Breast epithelium (tissue), 3 donors: ENCODE data around the gene PSG4.
"Not testable (repeated sequence)": the region's sequence is repeated elsewhere in the genome, so short reads cannot be mapped to it uniquely, and the experiment has no call there.

Experiments
- CTCF ChIP-seq, 3 donors: fragments of 450-650 bp; IDR thresholded peaks; one replicate each; pipeline ENCODE4 v1.5.1; 2016 to 2017; ENCODE audit warnings: antibody characterized with exemption in 3 of 3, mild to moderate bottlenecking in 3 of 3, moderate library complexity in 3 of 3
- POLR2AphosphoS5 ChIP-seq, 3 donors: sonication (generic); formaldehyde crosslinking; IDR thresholded peaks; one replicate each; pipeline ENCODE4 v1.6.1; 2017; ENCODE audit warnings: antibody characterized with exemption in 3 of 3

DNA sequence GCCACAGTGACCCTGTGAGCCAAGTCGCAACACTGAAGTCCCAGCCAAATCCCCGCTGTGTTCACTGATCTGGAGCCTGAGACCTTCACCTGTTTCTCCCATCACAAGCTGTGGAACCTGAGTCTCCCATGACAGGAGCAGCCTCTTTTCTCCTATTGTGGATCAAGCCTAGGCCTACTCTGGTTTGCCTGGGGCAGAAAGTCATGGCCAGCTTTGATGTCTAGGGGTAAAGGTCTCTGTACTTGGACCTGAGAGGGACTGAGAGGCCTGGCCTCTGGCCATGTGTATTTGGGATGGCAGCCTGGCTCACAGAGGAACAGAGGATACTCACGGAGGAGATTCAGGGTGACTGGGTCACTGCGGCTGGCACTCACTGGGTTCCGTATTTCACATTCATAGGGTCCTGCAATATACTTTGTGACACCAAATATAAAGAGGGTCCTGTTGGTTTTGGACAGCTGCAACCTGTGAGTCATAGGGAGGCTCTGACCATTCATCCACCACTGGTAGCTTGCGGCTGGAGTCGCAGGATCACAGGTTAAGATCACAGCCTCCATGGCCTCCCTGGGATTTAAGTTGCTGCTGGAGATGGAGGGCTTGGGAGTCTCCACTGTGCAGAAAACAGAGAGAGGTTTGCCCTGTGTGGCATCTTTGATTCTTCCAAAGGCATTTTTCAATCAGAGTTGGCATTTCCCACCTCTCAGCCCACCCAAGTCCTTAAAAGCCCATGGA lies 7.6 kb downstream of the PSG4 start:
- TF ChIP-seq CTCF, POLR2AphosphoS5 (IDR thresholded peaks at IDR 0.05): not testable (repeated sequence)
